ENCODE measurements around the gene HMCN1. TPM values are rescaled to one million over a fixed set of nuclear protein-coding genes. Genes with fewer than 3 reads are reported as not detected.
"Not testable (repeated sequence)": the region's sequence is repeated elsewhere in the genome, so short reads cannot be mapped to it uniquely, and the experiment has no call there.

Gene HMCN1
- total and polyA plus RNA-seq, 4 donors, result 10.6 to 20.0 (median 16.8) TPM

DNA sequence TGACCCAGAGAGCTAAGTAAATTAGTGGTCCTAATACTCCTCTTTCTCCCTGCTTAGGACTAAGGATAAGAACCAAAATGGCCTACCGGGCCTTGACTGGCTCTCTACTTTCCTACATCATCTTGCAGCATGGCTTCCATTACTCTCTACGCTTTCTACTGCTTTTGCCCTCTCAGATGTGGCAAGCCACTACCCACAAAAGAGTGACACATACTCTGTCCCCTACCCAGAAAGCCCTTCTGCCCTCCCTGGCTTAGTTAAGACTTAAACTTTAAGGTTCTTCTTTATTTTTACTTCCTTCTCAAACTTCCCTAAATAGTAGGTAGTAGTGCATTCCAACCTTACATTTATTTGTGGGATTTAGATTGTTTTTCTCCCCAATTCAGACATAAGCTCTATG is 412.8 kb downstream of the HMCN1 start:
- no peaks in the 10 kb centered on the region for H3K27me3 ChIP-seq (ENCODE audit: control insufficient read depth, insufficient read depth, low read length)
- no peaks in the 10 kb centered on the region for H3K9me3 ChIP-seq (ENCODE audit: control insufficient read depth, insufficient read depth, low read length)
- H3K4me3 ChIP-seq (ENCODE audit: low read depth, low read length), result no peak overlapping the region
- H3K4me1 ChIP-seq (ENCODE audit: control insufficient read depth, insufficient read depth, low read length), result no peaks in the 10 kb centered on the region
- 92% methylated on average over 2 of the region's 2 CpGs for WGBS (ENCODE audit: insufficient coverage)
- H3K36me3 ChIP-seq (ENCODE audit: control insufficient read depth, insufficient read depth, low read length), result no peaks in the 10 kb centered on the region
- H3K27ac ChIP-seq (ENCODE audit: low read depth, low read length), result no peak overlapping the region
- DNase-seq (ENCODE audit: low read depth in 4 of 6, low spot score in 6 of 6), result no peak

DNA sequence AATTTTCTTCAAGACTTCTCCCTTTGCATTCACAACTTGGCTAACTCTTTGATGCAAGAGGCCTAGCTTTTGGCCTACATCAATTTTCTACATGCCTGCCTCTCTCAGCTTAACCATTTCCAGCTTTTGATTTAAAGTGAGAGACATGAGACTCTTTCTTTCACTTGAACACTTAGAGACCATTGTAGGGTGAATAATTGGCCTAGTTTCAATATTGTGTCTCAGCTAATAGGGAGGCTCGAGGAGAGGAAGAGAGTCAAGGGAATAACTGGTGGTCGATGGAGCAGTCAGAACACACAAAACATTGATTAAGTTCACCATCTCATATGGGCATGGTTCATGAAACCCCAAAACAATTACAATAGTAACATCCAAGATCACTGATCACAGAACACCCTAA is 415.4 kb downstream of the HMCN1 start:
- no peak overlapping the region for H3K27ac ChIP-seq (ENCODE audit: low read depth, low read length)
- WGBS (ENCODE audit: insufficient coverage), result no CpG with 5 or more reads among the region's 2 CpGs
- H3K27me3 ChIP-seq (ENCODE audit: control insufficient read depth, insufficient read depth, low read length), result no peaks in the 10 kb centered on the region
- no peaks in the 10 kb centered on the region for H3K9me3 ChIP-seq (ENCODE audit: control insufficient read depth, insufficient read depth, low read length)
- peaks cover 2% of the 10 kb centered on the region for H3K4me1 ChIP-seq (ENCODE audit: control insufficient read depth, insufficient read depth, low read length)
- no peaks in the 10 kb centered on the region for H3K36me3 ChIP-seq (ENCODE audit: control insufficient read depth, insufficient read depth, low read length)
- peak in 1 of 6 donors; percentile 57 for DNase-seq (ENCODE audit: low read depth in 4 of 6, low spot score in 6 of 6)
- H3K4me3 ChIP-seq (ENCODE audit: low read depth, low read length), result no peak overlapping the region

DNA sequence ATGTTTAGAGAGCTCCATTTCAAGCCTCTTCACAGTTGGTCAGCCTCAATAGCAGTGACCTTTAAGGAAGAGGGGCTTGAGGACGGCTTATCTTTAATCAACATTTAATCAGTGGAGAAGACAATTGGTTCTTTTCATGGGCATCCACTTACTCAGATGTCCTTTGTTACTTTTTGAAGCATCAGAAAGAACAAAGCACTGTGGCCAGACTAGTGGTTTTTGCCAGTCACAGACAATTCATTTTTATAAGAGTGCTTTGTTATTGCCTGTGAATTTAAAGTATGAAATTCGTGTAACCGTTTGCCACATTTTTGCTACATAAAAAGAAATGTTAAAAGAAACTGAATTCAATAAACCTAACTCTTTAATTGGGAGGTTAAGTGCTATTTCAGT is 418.0 kb downstream of the HMCN1 start:
- no CpG with 5 or more reads among the region's 3 CpGs for WGBS (ENCODE audit: insufficient coverage)
- H3K27me3 ChIP-seq (ENCODE audit: control insufficient read depth, insufficient read depth, low read length), result no peaks in the 10 kb centered on the region
- no peak for DNase-seq (ENCODE audit: low read depth in 4 of 6, low spot score in 6 of 6)
- H3K27ac ChIP-seq (ENCODE audit: low read depth, low read length), result no peak overlapping the region
- H3K9me3 ChIP-seq (ENCODE audit: control insufficient read depth, insufficient read depth, low read length), result no peaks in the 10 kb centered on the region
- H3K4me1 ChIP-seq (ENCODE audit: control insufficient read depth, insufficient read depth, low read length), result peaks cover 2% of the 10 kb centered on the region
- no peaks in the 10 kb centered on the region for H3K36me3 ChIP-seq (ENCODE audit: control insufficient read depth, insufficient read depth, low read length)
- H3K4me3 ChIP-seq (ENCODE audit: low read depth, low read length), result no peak overlapping the region

DNA sequence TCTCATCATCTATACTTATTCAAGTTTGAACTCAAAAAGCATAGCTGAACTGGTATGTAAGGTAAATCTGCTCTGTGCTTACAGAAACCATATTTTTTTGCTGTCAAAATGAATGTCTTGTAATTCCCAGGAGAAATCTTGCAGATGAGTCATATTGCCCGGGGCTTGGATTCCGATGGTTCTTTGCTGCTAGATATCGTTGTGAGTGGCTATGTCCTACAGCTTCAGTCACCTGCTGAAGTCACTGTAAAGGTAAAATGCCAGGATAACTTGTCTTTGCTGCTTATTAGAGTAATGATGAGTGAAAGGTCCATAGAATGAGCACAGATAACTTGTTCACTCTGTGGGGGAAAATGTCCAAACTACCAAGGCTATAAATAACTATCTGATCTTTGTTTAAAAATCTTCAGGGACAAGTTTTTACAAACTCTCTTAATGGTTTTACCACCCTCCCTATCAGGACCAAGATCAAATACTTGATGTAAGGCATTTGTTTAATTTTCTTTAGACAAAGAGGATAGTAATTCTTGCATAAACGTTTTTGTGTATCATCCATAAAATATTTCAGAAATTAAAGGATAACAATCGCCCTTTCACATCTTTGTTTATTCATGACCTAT is 418.5 kb downstream of the HMCN1 start:
- no peak overlapping the region for H3K4me3 ChIP-seq (ENCODE audit: low read depth, low read length)
- H3K9me3 ChIP-seq (ENCODE audit: control insufficient read depth, insufficient read depth, low read length), result no peaks in the 10 kb centered on the region
- no peaks in the 10 kb centered on the region for H3K27me3 ChIP-seq (ENCODE audit: control insufficient read depth, insufficient read depth, low read length)
- H3K4me1 ChIP-seq (ENCODE audit: control insufficient read depth, insufficient read depth, low read length), result peaks cover 2% of the 10 kb centered on the region
- DNase-seq (ENCODE audit: low read depth in 4 of 6, low spot score in 6 of 6), result no peak
- no peak overlapping the region for H3K27ac ChIP-seq (ENCODE audit: low read depth, low read length)
- H3K36me3 ChIP-seq (ENCODE audit: control insufficient read depth, insufficient read depth, low read length), result no peaks in the 10 kb centered on the region
- WGBS (ENCODE audit: insufficient coverage), result 60% methylated on average over 1 of the region's 5 CpGs

DNA sequence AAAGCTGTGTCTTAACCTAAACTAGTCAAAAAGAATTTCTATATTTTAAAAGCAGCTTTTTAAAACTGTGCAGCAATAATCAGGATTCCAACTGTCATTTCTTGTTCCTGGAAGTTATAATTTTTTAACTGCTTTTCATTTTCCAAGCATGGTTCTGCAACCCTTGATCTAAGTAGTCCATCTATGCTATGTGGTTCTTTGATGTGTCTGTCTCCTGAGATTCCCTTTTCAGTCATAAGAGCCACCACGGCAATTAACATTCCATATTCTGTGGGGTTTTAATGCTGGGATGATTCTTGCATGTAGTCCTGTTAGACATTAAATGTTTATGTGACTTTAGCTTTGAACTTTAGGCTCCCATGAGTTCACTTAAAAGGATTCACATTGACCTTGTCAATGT is 420.5 kb downstream of the HMCN1 start:
- no CpG with 5 or more reads among the region's 1 CpG for WGBS (ENCODE audit: insufficient coverage)
- no peak for DNase-seq (ENCODE audit: low read depth in 4 of 6, low spot score in 6 of 6)
- Histone ChIP-seq H3K9me3 (ENCODE audit: control insufficient read depth, insufficient read depth, low read length) (no peaks in the 10 kb centered on the region), H3K27me3 (ENCODE audit: control insufficient read depth, insufficient read depth, low read length) (no peaks in the 10 kb centered on the region), H3K4me1 (ENCODE audit: control insufficient read depth, insufficient read depth, low read length) (peaks cover 2% of the 10 kb centered on the region), H3K4me3 (ENCODE audit: low read depth, low read length) (no peak overlapping the region), H3K27ac (ENCODE audit: low read depth, low read length) (no peak overlapping the region), H3K36me3 (ENCODE audit: control insufficient read depth, insufficient read depth, low read length) (no peaks in the 10 kb centered on the region)

DNA sequence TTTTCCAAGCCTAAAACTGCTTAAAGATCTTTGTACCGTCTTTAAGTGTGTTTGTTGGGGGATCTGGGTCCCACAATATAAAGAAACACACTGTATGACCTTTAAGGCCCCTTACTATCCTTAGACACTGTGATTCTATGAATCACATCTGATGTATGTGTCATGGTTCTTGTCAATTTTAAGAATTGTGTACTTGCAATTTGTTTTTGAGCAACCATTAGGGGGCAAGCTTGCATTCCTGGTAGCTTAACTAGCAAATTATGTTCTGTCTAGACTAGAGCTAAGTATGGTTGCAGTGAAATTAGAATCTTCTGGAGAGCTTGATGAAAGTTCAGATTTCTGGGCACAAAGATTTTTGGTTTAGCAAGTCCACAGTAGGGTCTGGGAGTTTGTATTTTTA is 421.4 kb downstream of the HMCN1 start:
- H3K4me1 ChIP-seq (ENCODE audit: control insufficient read depth, insufficient read depth, low read length), result peaks cover 2% of the 10 kb centered on the region
- H3K27ac ChIP-seq (ENCODE audit: low read depth, low read length), result no peak overlapping the region
- no peaks in the 10 kb centered on the region for H3K36me3 ChIP-seq (ENCODE audit: control insufficient read depth, insufficient read depth, low read length)
- H3K4me3 ChIP-seq (ENCODE audit: low read depth, low read length), result no peak overlapping the region
- H3K27me3 ChIP-seq (ENCODE audit: control insufficient read depth, insufficient read depth, low read length), result no peaks in the 10 kb centered on the region
- peak in 2 of 6 donors; percentile 30 to 41 for DNase-seq (ENCODE audit: low read depth in 4 of 6, low spot score in 6 of 6)
- H3K9me3 ChIP-seq (ENCODE audit: control insufficient read depth, insufficient read depth, low read length), result no peaks in the 10 kb centered on the region
- WGBS (ENCODE audit: insufficient coverage), result no CpG with 5 or more reads among the region's 1 CpG

DNA sequence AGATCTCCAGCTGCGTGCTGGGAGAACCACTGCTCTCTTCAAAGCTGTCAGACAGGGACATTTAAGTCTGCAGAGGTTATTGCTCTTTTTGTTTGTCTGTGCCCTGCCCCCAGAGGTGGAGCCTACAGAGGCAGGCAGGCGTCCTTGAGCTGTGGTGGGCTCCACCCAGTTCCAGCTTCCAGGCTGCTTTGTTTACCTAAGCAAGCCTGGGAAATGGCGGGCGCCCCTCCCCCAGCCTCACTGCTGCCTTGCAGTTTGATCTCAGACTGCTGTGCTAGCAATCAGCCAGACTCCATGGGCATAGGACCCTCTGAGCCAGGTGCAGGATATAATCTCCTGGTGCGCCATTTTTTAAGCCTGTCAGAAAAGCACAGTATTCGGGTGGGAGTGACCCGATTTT is 428.7 kb downstream of the HMCN1 start:
- not testable (repeated sequence) for H3K9me3 ChIP-seq (ENCODE audit: control insufficient read depth, insufficient read depth, low read length); H3K27me3 ChIP-seq (ENCODE audit: control insufficient read depth, insufficient read depth, low read length); H3K4me1 ChIP-seq (ENCODE audit: control insufficient read depth, insufficient read depth, low read length); H3K4me3 ChIP-seq (ENCODE audit: low read depth, low read length); H3K27ac ChIP-seq (ENCODE audit: low read depth, low read length); H3K36me3 ChIP-seq (ENCODE audit: control insufficient read depth, insufficient read depth, low read length); DNase-seq (ENCODE audit: low read depth in 4 of 6, low spot score in 6 of 6)
- WGBS (ENCODE audit: insufficient coverage), result 89% methylated on average over 4 of the region's 7 CpGs

DNA sequence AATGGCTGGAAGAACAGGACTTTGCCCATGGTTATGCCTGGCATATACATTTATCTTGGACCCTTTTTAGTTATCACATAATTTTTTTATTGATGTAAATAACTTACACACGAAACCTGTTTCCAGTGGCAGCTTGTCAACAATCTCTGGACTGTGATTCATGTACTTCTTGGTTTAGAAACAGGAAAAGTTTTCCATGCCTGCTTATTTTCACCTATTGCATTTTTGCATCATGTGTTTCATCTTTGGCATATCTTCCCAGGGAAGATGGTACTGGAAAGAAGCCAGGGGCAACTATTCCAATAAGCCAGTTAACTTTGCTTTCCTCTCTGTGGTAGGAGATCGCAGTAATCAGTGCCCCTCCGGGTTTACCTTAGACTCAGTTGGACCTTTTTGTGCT is 430.6 kb downstream of the HMCN1 start:
- Histone ChIP-seq H3K4me1 (ENCODE audit: control insufficient read depth, insufficient read depth, low read length) (no peaks in the 10 kb centered on the region), H3K36me3 (ENCODE audit: control insufficient read depth, insufficient read depth, low read length) (no peaks in the 10 kb centered on the region), H3K27ac (ENCODE audit: low read depth, low read length) (no peak overlapping the region)

DNA sequence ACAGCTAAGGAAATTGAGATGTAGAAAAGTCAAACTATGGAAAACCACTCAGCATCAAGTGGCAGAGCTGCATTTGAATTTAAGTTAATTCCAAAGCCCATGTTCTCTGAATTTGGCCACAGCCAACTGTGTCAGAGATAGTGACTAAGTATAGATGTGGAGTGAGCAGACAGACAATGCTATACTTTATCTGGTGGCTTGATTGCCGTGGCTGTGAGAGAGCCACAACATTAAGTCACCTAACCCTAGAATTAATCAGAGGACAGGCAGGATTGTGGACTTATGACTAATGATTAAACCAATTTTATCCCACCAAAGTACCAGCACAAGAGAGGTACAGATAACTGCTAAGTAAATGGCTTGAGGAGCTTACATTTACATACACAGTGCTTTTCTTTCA is 431.1 kb downstream of the HMCN1 start:
- no peak for DNase-seq (ENCODE audit: low read depth in 4 of 6, low spot score in 6 of 6)
- no CpG with 5 or more reads among the region's 1 CpG for WGBS (ENCODE audit: insufficient coverage)
- no peaks in the 10 kb centered on the region for H3K36me3 ChIP-seq (ENCODE audit: control insufficient read depth, insufficient read depth, low read length)
- H3K4me3 ChIP-seq (ENCODE audit: low read depth, low read length), result no peak overlapping the region
- H3K4me1 ChIP-seq (ENCODE audit: control insufficient read depth, insufficient read depth, low read length), result no peaks in the 10 kb centered on the region
- no peak overlapping the region for H3K27ac ChIP-seq (ENCODE audit: low read depth, low read length)
- H3K27me3 ChIP-seq (ENCODE audit: control insufficient read depth, insufficient read depth, low read length), result no peaks in the 10 kb centered on the region
- no peaks in the 10 kb centered on the region for H3K9me3 ChIP-seq (ENCODE audit: control insufficient read depth, insufficient read depth, low read length)

More for the DNA sequence above, 430.6 kb downstream of the HMCN1 start:
- Histone ChIP-seq H3K27me3 (ENCODE audit: control insufficient read depth, insufficient read depth, low read length) (no peaks in the 10 kb centered on the region), H3K9me3 (ENCODE audit: control insufficient read depth, insufficient read depth, low read length) (no peaks in the 10 kb centered on the region), H3K4me3 (ENCODE audit: low read depth, low read length) (no peak overlapping the region)
- no CpG with 5 or more reads among the region's 3 CpGs for WGBS (ENCODE audit: insufficient coverage)
- no peak for DNase-seq (ENCODE audit: low read depth in 4 of 6, low spot score in 6 of 6)

DNA sequence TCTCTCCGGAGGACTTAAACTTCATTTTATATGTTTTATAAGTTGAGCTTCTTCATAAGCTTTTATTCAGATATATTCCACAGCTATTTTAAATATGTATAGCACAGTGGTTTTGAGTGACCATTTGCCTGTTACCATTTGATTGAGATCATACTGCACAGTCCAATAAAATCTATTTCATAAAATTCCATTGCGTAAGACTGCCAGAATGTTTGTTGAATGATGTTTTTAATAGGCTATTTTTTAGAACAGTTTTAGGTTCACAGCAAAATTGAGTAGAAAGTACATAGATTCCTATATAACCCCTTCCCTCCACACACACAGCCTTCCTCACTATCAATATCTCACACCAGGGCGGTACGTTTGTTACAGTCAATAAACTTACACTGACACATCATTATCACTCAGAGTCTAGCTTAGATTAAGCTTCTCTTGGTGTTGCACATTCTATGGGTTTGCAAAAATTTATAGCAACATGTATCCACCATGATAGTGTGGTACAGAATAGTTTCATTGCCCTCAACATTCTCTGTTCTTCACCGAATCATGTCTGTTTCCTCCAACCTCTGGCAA is 433.0 kb downstream of the HMCN1 start:
- no peaks in the 10 kb centered on the region for H3K36me3 ChIP-seq (ENCODE audit: control insufficient read depth, insufficient read depth, low read length)
- H3K27ac ChIP-seq (ENCODE audit: low read depth, low read length), result no peak overlapping the region
- H3K27me3 ChIP-seq (ENCODE audit: control insufficient read depth, insufficient read depth, low read length), result no peaks in the 10 kb centered on the region
- no peaks in the 10 kb centered on the region for H3K4me1 ChIP-seq (ENCODE audit: control insufficient read depth, insufficient read depth, low read length)
- DNase-seq (ENCODE audit: low read depth in 4 of 6, low spot score in 6 of 6), result no peak
- no CpG with 5 or more reads among the region's 5 CpGs for WGBS (ENCODE audit: insufficient coverage)
- H3K4me3 ChIP-seq (ENCODE audit: low read depth, low read length), result no peak overlapping the region
- no peaks in the 10 kb centered on the region for H3K9me3 ChIP-seq (ENCODE audit: control insufficient read depth, insufficient read depth, low read length)

Data from spinal cord (tissue), 10 donors.